HG03139 (cell line): ENCODE data around the gene GLCE.
"Not testable (repeated sequence)": the region's sequence is repeated elsewhere in the genome, so short reads cannot be mapped to it uniquely, and the experiment has no call there.

Source experiments
- ATAC-seq: cut with Tn5 transposase; IDR thresholded peaks from one replicate; pipeline ENCODE4 v1.9.1; 2021; ENCODE audit not compliant: unreplicated experiment

Gene GLCE

DNA sequence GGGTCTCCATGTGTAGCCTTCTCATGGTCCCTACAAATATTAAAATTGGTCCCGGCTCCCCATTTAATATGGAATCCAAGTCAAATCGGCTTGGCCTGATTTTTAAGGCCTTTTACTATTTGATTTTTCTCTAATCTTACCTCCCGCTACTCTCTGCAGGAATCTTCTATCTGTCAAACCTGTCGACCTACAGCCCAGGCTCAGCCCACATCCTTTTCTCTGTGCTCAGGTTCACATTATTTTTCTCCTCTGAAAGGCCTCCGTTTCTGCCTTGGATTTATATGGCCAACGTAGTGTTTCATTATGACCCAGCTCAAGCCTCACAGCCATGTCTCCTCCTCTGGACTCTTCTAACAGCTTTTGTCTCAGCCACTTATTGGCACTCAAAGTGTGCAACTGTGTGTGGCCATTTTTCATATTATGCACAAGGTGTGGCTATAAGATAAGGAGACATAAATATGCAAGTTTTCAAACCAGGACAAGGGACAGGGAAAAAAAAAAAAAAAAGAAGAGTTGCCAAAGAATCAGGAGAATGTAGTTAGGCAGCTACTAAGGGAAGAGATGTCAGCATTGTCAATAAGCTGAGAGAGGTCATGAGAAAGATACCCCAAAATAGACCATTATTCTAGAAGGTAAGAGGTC is 2.1 kb upstream of the GLCE start:
- ATAC-seq, result no peak

DNA sequence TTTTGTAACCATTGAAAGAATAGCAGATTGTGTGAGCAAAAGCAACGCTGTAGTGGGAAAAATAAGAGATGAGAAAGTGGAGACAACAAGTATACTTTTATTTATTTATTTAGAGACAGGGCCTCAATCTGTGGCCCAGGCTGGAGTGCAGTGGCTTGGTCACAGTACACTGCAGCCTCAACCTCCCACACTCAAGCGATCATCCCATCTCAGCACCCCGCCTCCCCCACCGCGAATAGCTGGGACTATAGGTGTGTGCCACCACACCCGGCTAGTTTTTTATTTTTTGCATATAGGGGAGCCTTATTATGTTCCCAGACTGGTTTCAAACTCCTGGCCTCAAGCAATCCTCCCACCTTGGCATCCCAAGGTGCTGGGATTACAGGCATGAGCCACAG is 1.6 kb upstream of the GLCE start:
- ATAC-seq, result no peak

DNA sequence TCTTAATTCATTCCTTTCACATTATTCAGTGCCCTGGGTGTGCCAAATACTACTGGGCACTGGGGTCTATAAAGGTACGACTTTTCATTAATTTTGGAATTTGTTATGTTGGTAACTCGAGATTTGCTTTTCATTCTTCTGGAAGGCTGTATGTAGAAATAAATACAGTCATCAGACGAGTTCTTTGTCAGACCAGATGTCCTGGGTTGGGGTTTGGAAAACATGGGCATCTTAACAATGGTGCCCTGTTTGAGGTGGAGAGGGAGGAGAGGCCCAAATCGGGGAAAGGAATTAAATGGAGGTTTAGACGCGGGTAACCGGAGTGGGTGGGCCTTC is 662 bp upstream of the GLCE start:
- ATAC-seq, result no peak

DNA sequence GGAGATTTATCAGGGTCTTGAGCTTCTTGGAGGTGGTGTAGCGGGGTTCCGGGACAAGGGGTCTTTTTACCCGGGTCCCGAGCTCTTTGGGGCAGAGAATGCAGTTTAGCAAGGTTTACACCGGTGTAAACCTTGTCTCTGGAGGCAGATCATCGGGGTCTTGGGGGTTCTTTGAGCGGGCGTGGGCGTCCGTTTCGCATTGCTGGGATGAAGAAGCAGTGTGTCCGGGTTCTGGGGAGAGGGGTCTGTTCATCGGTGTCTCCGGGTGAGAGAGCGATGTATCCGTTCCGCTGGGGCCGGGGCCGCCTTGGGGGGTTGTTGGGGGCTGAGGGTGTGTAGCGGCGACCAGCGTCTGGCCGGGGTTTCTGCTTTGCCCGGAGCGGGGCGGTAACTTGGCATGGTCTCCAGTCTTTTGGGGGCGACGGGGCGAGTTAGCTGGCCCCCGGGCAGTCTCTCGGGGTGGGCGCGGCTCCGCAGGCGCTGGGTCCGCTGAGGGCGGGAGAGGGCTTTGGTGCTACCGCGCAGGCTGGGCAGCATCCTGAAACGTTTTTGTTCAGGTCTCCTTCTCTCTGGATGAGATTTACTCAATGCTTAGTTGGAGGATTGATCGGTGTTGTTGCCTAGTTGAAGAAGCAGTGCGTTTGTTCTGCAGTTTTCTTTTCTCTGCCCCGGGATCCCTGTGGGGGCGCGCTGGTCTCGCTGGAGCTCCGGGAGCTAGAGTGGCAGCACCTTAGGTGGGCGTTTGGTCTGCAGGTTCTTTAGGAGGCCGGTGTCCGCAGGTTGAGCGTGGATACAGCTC is 843 bp downstream of the GLCE start:
- ATAC-seq, result no peak

DNA sequence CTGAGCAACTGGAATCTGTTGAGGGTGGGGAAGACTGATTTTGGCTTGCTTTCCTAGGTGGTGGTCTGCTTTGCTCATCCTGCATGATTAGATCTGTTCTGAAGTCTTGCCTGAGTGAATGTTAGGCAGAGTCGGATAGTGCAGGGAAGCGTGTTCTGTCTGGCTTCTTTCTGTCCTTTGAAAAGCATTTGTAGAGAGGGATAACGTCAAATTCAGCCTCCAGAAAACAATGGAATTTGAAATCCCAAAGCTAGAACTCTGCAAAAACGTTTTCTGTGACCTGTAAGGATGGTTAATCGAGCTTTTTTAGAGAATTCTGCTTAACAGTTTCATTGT is 1.4 kb downstream of the GLCE start:
- no peak for ATAC-seq

DNA sequence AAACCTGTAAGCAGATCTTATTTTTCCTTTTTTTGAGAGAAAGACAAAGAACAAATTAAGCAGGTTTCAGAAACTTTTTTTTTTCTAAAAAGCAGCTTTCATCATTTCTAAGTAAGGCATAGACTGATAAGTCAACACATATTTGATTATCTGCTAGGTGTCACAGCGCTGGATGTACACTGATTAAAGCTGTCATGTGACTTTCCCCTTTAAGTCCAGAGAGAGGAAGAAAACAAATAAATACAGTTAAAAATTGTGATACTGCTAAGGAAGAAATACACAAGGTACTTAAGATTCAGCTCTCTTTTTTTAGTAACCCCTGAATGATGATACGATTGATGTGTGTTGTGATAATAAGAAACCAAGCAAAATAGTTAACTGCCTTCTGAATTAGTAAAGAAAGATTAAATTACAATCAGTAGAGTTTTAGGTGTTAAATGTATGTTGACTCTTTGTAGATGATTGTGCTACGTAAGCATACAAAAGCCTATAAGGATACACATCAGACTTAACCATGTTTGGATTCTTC is 2.8 kb downstream of the GLCE start:
- ATAC-seq, result no peak

DNA sequence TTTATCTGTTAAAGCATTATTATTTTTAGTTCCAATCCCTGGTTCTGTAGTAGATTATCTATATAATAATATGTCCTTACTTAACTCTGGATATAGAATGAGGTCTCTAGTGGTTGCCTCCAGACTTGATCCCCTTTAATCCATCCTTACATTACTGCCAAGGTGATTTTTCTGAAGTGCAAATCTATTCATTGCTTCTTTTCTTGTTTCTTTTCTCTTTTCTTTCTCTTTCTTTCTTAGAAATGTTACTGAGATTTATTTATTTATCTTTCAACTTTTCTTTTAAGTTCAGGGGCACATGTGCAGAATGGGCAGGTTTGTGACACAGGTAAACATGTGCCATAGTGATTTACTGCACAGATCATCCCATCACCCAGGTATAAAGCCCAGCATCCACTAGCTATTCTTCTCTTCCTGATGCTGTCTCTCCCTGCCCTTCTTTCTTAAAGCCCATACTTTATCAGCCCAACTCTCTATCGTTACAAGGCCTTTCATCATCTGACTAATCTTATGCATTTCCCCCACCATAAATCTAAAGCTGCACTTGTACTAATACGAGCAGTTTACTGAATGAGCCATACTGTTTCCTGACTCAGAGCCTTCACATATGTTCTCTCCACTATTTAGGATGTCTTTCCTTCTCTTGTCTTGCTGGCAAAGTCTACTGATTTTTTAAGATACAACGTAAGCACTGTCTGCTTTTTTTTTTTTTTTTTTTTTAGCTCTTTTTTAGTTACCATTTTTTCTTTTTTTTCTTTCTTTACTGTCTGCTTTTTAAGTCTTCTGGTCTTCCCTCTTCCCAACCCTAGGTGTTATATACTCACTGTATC is 4.6 kb downstream of the GLCE start:
- no peak for ATAC-seq

DNA sequence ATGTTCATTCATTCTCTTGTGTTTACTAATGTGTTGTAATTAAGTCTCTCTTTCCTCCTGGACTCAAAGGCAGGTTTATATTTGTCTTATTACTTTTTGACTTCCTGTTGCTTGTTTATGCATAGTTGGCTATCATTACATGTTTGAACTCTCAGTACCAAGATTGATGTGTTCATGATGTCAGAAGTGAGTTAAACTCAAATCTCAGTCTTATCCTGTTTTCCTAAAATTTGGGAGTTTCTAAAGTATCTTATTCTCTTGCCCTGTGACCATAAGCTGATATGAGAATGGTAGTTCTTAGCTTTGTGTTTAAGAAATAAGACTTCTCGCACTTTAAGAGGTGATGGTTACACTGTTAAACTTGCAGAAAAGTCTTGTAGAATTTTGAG is 5.2 kb downstream of the GLCE start:
- ATAC-seq, result no peak

DNA sequence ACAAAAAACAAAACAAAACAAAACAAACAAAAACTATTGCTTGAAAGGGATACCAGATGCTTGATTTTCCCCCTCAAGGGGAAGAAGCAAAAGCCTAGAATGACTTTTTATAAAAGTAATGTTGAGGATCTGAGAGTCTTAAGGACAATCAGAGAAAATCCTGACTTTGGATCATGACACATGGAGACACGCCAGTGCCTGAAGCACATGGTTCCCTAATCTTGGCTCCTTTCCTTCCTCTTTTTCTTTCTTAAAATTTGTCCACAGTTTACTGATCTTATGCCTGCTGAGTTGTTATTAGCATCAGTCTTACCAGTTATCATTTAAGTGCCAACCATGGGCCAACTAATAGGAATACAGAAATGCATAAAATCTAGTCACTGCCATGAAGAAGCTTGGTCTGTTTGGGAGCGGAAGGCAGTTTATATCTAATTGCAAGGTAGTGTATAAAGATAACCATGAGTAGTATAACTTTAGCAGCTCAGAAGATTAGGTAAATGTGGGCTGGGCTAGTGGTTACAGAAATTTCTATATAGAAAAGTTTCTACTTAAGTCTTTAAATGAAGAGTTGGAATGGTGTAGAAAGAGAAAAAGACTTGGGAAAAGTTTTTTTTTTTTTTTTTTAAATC is 6.9 kb downstream of the GLCE start:
- ATAC-seq, result no peak

DNA sequence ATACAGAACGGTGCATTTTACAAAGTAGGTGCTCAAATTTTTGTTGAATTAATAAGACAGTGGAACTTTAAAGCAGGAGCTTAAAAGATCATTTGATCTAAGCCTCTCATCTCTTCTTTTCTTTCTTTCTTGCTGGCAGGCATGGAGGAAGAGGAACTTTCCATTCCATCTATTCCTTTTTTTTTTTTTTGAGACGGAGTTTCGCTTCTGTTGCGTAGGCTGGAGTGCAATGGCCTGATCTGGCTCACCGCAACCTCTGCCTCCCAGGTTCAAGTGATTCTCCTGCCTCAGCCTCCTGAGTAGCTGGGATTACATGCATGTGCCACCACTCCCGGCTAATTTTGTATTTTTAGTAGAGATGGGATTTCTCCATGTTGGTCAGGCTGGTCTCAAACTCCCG is 7.9 kb downstream of the GLCE start:
- ATAC-seq, result not testable (repeated sequence)

DNA sequence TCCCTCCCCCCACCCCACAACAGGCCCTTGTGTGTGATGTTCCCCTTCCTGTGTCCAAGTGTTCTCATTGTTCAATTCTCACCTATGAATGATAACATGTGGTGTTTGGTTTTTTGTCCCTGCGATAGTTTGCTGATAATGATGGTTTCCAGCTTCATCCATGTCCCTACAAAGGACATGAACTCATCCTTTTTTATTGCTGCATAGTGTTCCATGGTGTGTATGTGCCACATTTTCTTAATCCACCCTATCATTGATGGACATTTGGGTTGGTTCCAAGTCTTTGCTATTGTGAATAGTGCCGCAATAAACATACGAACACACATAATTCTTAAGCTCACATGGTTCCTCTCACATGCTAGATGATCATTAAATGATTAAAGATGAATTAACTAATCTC is 9.1 kb downstream of the GLCE start:
- not testable (repeated sequence) for ATAC-seq

DNA sequence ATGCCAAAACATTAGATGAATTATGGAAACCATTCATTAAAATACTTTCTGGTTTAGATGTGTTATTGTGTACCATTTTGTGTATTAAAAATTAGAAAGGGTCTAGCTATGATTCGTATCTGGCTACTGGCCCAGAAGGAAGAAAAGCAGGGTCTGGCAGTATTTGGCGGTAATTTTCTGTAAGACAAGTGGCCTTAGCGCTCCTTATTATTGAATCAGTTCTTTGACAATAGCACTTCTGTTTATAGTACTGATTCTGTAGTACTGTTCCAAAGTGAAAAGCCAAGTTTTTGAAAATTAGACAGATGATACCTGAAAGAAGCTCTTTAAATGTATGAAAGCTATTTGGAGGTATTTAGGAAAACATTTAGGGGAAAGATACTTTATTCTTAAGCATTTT is 10.2 kb downstream of the GLCE start:
- no peak for ATAC-seq

DNA sequence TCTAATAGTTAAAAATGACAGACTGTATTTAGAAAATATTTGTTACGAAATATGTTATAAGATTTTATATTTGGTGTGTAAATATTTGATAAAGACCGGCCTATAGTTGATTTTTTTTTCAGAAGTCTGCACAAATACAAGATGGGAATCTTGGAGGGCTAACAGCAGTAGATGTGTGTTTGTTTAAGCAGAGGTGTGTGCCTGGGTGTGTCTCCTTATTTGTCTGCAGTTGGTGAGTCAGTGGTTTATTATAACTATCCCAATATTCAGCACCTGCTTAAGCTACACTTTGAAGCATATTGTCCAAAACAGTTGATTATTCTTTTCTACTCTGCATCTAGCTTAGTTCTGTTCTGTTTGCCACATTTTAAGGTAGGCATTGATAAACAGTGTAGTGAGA is 12.4 kb downstream of the GLCE start:
- ATAC-seq, result no peak

DNA sequence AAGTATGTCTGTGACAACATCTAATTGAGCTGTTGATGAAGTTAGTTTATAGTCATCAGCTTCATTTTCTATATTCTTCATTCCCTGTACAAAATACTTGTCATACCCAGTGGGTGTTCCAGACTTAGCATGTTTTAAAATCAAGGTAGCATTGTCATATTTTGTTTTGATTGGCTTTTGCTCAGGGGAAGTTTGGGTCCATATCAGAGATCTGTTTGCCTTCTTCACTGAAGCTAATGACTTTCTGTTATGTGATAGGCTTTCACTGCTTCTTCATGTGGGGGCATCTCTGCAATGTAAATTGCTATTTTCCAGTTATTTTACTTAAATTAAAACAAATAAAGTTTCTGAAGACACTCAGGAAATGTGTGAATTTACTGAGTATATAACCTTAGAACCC is 15.1 kb downstream of the GLCE start:
- no peak for ATAC-seq

DNA sequence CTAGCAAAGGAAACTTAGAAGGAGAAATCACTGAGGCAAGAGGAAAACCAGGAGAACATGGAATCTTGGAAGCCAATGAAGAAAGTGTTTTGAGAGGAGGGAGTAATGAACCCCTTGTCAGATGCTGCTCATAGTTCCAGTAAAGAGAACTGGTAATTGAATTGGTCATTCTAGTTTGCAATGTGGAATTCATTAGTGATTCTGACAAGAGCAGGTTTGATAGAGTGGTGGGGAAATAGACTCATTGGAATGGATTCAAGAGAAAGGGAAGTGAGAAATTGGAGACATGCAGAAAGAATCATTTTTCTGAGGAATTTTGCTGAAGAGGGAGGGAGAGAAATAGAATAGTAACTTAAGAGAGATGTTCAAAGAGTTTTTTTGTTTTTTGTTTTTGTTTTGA is 21.0 kb downstream of the GLCE start:
- no peak for ATAC-seq

DNA sequence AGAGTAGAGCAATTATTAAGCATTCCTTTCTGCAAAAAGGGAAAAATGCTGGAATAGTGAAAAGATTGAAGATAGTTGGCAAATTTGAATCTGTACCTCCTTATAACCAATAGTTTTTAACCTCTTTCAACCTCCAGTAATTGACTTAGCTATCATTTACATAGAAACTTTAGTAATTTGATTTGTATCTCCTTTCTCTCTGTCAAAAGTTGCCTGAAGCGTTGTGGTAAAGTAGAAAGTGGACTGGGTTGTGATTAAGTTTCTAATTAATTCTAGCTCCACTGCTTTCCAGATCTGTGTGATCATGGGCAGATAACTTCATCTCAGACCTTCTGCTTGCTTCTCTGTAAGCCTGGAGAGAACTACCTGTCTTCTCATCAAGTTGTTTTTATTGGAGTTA is 24.8 kb downstream of the GLCE start:
- ATAC-seq, result no peak

DNA sequence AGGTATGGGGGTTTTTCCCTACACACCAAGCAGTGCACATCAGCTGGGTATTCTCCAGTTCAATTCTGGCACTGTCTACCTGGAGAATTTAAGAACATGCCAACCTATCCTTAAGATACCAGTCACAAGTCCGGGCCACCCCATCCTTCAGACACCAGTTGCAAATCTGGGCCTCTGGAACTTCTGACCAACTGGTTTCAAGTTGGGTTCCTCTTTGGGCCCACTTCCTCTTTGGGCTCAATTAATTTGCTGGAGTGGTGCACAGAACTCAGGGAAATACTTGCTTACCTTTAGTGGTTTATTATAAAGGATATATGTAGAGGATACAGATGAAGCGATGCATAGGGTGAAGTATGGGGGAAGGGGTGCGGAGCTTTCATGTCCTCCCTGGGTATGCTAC is 25.3 kb downstream of the GLCE start:
- ATAC-seq, result no peak

DNA sequence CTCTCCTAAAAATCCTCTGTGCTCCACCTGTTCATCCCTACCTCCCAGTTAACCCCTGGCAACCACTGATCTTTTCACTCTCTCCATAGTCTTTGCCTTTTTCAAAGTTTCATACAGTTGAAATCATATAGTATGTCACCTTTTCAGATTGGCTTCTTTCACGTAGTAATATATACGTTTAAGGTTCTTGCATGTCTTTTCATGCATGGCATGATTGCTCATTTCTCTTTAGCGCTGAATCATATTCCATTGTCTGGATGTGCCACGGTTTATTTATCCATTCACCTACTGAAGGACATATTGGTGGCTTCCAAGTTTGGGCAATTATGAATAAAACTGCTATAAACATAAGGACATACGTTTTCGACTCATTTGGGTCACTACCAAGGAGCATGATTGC is 28.7 kb downstream of the GLCE start:
- ATAC-seq, result no peak

DNA sequence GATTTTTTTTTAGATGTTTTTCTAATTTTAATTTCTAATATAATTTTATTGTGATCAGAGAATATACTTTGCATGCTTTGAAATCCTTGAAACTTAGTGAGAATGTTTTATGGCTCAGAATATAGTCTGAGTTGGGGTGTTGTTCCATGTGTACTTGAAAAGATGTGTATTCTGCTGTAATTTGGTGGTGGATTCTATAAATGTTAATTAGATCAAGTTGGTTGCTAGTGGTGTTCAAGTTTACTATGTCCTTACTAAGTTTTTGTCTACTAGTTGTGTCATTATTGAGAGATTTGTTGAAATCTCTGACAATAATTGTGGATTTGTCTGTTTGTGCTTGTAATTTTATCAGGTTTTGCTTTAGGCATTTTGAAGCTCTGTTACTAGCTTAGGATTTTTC is 29.7 kb downstream of the GLCE start:
- no peak for ATAC-seq

DNA sequence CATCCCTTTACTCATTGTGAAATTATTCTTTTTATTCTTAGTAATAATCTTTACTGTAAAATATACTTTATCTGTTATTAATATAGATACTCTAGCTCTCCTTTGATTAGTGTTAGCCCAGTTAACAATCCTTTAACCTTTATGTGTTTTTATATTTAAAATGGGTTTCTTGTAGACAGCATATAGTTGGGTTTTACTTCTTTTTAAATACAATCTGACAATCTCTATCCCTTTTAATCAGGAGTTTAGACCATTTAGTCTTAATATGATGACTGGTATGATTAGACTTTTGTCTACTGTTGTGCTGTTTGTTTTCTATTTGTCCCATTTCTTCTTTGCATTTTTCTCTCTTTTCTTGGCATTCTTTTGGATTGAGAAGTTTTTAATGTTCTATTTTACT is 30.1 kb downstream of the GLCE start:
- no peak for ATAC-seq

DNA sequence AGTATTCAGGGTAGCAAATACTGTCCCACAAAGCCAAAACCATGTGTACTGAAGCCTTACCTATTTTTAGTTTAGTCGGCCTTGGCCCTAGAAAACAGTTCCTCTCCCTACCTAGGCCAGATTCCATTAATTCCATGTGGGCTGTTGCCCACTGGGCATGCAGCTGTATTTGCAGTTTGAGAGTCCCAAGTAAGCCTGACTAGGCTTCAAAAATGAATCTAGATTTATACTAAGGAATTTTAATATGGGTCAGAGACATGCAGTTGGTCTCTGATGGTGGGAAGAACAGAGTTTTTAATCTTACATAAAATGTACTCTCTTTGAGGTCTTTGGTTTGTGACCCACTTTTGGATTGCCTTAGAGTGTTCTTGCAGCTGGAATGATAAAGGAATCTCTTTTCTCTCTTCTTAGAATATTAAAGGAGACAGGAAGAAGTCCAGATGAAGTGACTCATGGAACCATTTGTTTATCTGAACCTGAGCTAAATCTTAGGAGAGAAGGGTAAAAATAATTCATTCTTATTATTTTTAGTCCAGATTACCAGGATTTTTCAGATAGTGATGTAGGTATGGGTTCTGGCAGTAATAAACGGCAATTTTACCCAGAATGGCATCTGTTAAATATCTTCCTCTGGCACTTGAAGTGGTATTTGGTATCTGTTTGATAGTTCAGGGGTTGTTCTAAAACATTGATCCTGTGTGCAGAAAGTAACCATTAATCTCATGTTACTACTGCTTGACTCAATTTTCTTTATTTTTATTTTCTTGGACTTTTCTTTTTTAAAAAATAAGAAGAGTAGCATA is 33.8 kb downstream of the GLCE start:
- no peak for ATAC-seq
